Hematopoietic multipotent progenitor cell treated with erythropoietin and hydrocortisone succinate and interleukin-3 and kit ligand, for 4 days (in vitro differentiated cells): ENCODE results near the gene ARHGEF3.
A peak's percentile ranks its signal among the peaks of the same experiment; 100 is the strongest.
"Not testable (repeated sequence)": the region's sequence is repeated elsewhere in the genome, so short reads cannot be mapped to it uniquely, and the experiment has no call there.

ENCODE experiments used
- DNase-seq: peaks from one replicate; pipeline ENCODE4 v3.0.0-alpha.2; 2015

The ARHGEF3 gene

DNA sequence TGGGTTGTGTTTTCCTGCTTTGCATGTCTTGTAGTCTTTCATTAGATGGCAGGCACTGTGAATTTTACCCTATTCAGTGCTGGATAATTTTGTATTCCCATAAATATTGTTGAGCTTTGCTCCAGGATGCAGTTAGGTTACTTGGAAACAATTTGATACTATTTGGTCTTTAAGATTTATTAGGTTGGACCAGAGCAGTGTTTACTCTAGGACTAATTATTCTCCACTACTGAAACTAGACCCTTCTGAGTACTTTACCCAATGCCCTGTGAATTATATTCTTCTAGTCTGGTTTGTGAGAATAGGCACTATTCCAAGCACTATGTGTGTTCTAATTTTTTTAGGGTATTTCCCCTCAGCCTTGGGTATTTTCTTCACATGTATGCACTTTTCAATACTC, 80.9 kb downstream of the ARHGEF3 start:
- DNase-seq: no peak

GRCh38 chr3:56718809-56719208, 82.9 kb downstream of the ARHGEF3 start:
- not testable (repeated sequence) for DNase-seq

GRCh38 chr3:56711344-56711743, 90.4 kb downstream of the ARHGEF3 start:
- DNase-seq: no peak

GRCh38 chr3:56707412-56707811, 94.3 kb downstream of the ARHGEF3 start:
- not testable (repeated sequence) for DNase-seq

DNA sequence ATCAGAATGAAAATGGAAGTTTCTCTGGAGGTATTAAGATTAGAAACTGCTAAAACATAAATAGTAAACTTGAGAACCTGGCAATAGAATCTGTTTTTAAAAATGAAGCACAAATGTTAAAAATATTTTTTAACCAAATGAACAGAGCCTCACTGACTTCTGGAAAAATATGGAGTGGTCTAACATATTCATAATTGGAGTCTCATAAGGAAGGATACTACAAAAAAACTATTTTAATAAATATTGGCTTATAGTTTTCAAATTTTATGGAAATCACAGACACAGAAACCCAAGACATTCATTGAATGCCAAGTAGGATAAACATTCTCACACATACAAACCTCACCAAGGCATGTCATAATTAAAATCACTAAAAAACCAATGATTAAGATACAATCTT, 95.1 kb downstream of the ARHGEF3 start:
- DNase-seq: no peak

- no peak for DNase-seq
Measured at GRCh38 chr3:56704706-56705105, 97.0 kb downstream of the ARHGEF3 start.

DNA sequence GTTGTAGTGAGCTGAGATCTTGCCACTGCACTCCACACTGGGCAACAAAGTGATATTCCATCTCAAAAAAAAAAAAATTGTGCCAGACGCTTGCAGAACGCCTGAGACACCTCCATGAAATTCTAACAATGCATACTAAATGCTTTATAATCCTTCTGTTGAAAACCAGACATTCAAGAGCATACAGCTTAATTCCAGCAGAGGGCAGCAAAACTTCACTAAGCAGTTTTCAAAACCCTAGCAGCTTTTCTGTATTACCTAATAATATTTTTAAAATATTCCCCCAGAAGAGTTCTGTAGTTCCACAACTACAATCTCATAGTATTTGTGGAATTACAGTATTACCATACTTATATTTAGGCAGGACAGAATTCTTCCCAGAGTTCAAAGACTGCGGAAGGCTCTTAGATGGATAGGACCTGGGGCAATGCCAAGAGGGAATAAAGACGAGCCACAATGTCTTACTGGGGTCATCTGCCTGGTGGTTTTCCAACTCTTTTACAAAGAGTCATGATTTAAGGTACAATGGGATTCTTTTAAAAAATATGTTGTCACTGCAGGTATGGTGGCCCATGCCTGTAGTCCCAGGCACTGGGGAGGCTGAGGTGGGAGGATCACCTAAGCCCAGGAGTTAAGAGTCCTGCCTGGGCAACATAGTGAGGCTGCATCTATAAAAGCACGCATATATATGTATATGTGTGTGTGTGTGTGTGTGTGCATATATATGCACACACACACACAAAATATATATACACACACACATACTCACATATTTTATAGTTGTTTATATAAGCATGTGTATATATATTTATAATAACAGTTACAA, 99.0 kb downstream of the ARHGEF3 start:
- DNase-seq: peak; percentile 89

GRCh38 chr3:56700151-56700550, 101.6 kb downstream of the ARHGEF3 start:
- DNase-seq: no peak

DNA sequence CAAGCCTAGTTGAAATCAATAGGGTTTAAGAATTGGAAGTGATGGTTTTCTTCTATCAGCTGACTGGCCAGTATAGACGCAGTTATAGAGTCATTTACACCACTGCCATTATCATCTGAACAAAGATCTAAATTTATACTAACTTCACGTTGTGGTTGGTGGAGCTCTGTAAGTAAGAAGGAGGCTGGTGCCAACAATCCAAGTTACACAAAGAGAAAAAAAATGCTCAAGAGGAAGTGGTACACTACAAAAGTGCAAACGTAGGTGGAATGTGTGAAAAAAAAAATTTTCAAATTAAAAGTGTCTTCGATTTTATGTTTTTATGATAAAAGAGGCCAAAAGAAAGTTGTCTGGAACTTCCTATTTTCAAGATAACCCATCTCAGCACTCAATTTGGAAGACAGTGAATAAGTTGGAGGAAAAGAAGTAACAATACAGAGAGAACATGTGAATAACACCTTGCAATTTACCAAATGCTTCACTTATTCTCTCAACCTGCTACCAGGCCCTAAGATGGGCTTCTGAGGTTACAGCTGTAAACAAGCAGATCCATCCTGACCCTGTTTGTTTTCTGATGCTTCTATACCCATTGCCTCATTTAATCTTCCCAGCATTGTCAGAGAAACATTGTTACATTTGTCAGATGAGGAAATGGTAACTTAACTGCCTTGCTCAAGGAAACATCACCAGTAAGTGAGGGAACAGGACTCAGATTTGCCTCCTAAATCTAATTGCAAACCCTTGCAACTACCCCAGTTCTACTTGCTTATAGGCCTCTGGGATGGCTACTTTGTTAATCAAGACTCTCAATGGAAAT, 106.7 kb downstream of the ARHGEF3 start:
- DNase-seq: peak; percentile 23

GRCh38 chr3:56693750-56694149, 108.0 kb downstream of the ARHGEF3 start:
- peak; percentile 54 for DNase-seq

GRCh38 chr3:56692520-56693433, 109.0 kb downstream of the ARHGEF3 start:
- peak; percentile 71 for DNase-seq

DNA sequence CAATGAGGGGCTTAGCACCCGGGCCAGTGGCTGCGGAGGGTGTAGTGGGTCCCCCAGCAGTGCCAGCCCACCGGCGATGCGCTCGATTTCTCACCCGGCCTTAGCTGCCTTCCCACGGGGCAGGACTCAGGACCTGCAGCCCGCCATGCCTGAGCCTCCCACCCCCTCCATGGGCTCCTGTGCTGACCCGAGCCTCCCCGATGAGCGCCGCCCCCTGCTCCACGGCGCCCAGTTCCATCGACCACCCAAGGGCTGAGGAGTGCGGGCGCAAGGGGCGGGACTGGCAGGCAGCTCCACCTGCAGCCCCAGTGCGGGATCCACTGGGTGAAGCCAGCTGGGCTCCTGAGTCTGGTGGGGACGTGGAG, 109.8 kb downstream of the ARHGEF3 start:
- DNase-seq: not testable (repeated sequence)

GRCh38 chr3:56691165-56692000, 110.4 kb downstream of the ARHGEF3 start:
- no peak for DNase-seq

- DNase-seq: no peak
Measured at GRCh38 chr3:56689303-56689702, 112.4 kb downstream of the ARHGEF3 start.

GRCh38 chr3:56688191-56688590, 113.6 kb downstream of the ARHGEF3 start:
- no peak for DNase-seq

DNA sequence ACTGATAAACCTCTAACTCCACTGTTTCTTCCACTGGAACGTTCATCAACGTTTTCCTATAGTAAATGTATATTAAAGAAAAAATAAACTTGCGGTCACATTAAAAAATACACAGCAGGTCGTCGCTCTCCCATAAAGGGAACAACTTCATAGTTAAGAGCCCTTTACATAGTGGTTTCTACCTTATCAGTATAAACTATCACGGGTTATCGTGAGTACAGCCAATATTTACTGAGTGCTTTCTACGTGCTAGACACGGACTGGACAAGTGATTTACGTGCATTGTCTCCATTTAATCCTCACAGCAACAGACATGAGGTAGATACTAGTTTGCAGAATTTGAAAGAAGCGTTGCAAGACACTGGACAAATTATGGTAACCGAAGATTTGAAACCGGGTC, 117.7 kb downstream of the ARHGEF3 start:
- DNase-seq: no peak

GRCh38 chr3:56683122-56683817, 118.5 kb downstream of the ARHGEF3 start, which contains the start of gene TASOR:
TASOR (minus strand) TSS chr3:56683265; CDS start chr3:56683006, 259 bp downstream.
- DNase-seq: peak; percentile 94

DNA sequence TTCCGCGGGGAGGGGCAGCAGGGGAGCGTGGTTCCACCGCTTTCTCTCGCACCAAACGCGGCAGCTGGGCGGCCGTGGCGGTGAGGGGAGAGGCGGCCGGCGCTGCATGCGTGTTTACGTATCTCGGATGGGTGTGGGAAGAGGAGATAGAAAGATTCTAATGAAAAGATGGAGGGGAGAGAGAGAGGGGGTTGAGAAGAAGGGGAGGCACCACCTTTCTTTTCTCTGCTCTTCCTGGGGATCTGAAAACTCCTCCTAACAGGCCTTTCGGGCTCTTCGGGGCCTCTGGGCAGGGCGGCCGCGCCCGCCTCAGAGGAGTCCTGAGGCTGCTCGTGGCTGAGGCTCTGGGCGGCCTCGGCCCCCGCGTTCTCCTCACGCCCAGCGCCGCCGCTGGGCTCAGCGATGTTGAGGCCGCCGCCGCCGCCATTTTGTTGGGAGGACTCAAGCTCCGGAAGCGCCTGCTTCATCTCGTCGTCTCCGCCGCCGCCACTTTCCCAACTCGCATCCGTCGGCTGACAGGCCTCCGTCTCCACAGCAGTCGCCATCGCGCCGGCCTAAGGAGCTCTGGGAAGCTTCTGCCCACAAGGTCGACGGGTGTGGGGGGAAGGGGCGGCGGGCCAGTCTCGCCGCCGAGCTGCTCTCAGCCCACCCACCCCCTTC, 119.2 kb downstream of the ARHGEF3 start:
- peak; percentile 92 for DNase-seq

- DNase-seq: no peak
Measured at GRCh38 chr3:56681984-56682461, 119.7 kb downstream of the ARHGEF3 start.

DNA sequence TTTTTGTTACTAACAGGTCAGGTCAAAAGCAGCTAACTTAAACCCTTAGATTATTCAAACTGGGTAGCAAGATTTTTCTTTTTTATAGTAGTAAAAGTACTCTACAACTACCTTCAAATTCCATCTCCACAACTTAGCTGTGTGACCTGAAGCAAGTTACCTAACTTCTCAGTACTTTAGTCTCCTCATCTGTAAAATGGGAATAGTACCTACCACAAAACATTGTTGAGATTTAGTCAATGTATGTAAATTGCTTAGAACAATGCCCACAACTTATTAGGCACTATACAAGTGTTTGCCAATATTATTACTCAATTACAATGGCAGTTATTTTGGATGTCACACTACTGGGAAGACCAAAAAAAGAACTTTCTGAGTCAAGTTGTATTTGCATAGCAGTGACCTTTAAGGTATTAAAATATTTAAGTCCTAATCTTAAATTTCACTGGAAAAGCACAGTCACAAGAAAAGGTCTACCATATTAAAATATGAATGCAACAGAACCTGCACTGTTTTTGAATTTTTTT, 121.6 kb downstream of the ARHGEF3 start:
- DNase-seq: no peak
